IPS-20b (cell line): ENCODE measurements around the gene RHO.

ENCODE experiments used
- H3K27ac ChIP-seq: one replicate; pipeline ENCODE4 v1.5.1; 2013; ENCODE audit warnings: low read length
- H3K27me3 ChIP-seq: 2 replicates; pipeline ENCODE4 v1.6.1; 2013; ENCODE audit warnings: mild to moderate bottlenecking, low read length, inconsistent platforms; ENCODE audit not compliant: insufficient read depth
- H3K36me3 ChIP-seq: 2 replicates; pipeline ENCODE4 v1.6.1; 2013; ENCODE audit warnings: low read depth, mild to moderate bottlenecking, inconsistent platforms, low read length, moderate library complexity; ENCODE audit not compliant: insufficient read depth
- H3K4me1 ChIP-seq: 2 replicates; pipeline ENCODE4 v1.6.1; 2013; ENCODE audit warnings: mild to moderate bottlenecking, control low read depth, inconsistent platforms, low read length, moderate library complexity; ENCODE audit not compliant: insufficient read depth
- H3K4me3 ChIP-seq: 2 replicates; pipeline ENCODE4 v1.5.1; 2013; ENCODE audit warnings: mild to moderate bottlenecking, low read length, inconsistent platforms
- H3K9ac ChIP-seq: 2 replicates; pipeline ENCODE4 v1.6.1; 2013; ENCODE audit warnings: low read depth, mild to moderate bottlenecking, inconsistent platforms, low read length, moderate library complexity
- H3K9me3 ChIP-seq: 2 replicates; pipeline ENCODE4 v1.6.1; 2013; ENCODE audit warnings: mild to moderate bottlenecking, low read depth, low read length, inconsistent platforms; ENCODE audit not compliant: insufficient read depth

The RHO gene

DNA sequence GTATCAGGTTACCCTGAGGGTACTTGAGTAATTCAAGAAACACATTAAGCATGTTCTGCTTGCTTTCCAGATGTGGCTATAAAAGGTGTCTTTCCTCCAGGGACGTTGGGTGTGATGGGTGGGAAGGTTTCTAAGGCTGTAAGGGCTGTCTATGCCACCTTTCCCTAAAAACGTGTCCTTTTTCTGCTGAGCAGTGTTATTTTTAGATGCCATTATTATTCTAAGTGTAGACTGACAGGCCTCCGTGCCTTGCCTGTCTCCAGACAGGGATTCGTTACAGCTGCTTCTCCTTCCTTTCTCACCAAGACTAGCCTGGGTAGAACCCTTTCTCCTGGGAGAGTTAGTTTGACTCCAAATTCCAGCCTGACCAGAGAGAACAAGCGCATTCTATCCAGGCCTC is 26.8 kb upstream of the RHO start:
- Histone ChIP-seq H3K27me3 (no peaks in the 10 kb centered on the region), H3K9ac (no peak overlapping the region), H3K4me1 (no peaks in the 10 kb centered on the region)

DNA sequence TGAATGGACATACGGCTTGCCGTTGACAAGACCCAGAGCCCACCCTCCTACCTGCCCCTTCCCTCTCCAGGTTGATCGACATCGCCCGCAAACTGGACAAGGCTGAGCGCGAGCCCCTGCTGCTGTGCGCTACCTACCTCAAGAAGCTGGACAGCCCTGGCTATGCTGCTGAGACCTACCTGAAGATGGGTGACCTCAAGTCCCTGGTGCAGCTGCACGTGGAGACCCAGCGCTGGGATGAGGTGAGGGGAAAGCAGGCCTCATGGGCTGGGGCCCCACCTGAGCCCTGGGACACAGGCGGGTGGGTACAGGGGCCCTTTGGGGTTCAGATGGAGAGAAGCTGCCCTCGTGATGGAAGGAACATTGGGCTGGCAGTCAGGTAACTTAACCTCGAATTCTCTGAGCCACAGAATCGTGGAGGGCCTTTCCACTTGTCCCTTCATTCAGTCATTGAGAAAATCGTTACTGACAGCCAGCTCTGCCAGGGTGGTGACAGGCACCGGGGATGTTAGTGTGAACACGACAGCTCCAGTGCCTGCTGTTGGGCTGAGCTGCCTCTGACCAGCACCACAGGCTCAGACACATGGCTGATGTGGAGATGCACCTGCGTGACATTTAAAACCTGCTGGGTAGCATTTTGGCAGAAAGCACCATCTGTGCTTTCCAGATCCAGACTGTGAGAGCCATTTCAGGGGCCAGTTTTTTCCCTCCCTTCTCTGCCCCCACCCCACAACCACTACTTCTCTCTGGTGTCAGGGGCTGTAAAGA is 25.6 kb upstream of the RHO start:
- H3K4me1 ChIP-seq: no peaks in the 10 kb centered on the region
- H3K4me3 ChIP-seq: no peak overlapping the region
- no peaks in the 10 kb centered on the region for H3K9me3 ChIP-seq
- H3K36me3 ChIP-seq: peaks cover 37% of the 10 kb centered on the region
- H3K9ac ChIP-seq: no peak overlapping the region
- H3K27ac ChIP-seq: no peak overlapping the region
- H3K27me3 ChIP-seq: no peaks in the 10 kb centered on the region

More for the DNA sequence above, 26.8 kb upstream of the RHO start:
- H3K36me3 ChIP-seq: peaks cover 43% of the 10 kb centered on the region
- no peak overlapping the region for H3K27ac ChIP-seq
- no peak overlapping the region for H3K4me3 ChIP-seq
- H3K9me3 ChIP-seq: no peaks in the 10 kb centered on the region

DNA sequence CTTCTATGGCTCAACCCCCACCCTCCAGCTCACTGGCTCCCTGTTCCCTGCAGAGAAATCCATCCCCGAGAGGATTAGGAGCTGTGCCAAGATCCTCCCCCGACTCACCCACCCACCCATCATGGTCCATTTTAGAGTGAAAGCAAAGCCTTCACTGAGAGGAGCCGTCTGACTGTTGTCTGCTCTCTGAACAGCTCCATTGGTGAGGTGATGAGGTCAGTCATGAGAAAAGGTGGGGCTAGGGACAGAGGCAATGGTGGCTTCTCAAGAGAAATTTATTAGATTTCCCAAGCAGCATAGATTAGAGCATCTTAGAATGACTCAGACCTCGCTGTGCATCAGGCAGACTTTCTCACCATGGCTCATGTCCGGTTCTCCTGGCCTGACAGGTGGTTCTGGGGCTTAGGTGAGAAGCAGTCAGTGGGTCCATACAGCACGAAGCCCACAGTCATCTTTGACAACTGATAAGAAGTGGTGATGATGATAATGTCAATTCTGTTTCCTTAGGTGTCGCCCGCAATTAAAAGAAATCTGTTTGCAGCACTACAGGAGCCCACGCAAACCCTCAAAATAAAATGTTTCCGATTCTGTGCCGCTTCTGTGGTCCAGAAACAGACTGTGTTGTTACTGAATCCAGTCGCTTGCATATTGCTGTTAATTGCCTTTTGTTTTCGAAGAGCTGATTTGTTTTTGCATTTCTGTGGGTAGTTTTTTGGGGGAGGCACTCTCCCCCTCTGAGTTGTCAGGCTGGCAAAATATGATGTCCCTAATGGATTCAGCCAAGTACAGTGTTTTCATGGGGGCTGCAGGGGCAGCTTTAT is 24.8 kb upstream of the RHO start:
- Histone ChIP-seq H3K27me3 (no peaks in the 10 kb centered on the region), H3K4me1 (no peaks in the 10 kb centered on the region), H3K9me3 (no peaks in the 10 kb centered on the region), H3K36me3 (peaks cover 41% of the 10 kb centered on the region), H3K27ac (no peak overlapping the region), H3K9ac (no peak overlapping the region), H3K4me3 (no peak overlapping the region)

DNA sequence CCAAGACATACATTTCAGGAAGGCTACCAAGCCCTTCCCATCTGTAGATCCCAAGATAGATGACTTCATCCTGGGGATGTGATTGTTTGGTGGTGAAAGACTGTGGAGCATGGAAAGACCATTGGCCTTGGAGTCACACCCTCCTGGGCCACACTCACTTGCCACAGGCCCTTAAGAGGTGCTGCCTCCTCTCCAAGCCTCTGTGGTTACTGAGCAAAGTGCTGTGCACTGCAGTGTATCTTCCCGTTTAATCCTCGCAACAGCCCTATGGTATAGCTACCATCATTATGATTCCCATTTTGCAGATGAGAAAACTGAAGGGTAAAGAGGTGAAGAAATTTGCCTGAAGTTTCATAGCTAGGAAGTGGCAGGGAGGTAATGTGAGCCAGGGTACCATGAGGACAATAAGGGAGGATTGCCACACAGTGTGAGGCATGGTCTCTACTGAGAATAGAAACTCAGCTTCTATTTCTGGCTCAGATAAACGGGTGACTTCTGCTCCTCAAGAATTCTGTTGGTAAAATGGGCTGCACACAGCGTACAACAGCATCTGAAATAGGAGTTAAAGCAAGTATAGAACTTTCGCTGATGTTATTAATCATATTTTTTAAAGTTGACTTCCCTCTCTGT is 23.9 kb upstream of the RHO start:
- peaks cover 41% of the 10 kb centered on the region for H3K36me3 ChIP-seq
- H3K4me1 ChIP-seq: no peaks in the 10 kb centered on the region
- H3K9ac ChIP-seq: no peak overlapping the region
- H3K9me3 ChIP-seq: no peaks in the 10 kb centered on the region
- H3K4me3 ChIP-seq: no peak overlapping the region
- H3K27me3 ChIP-seq: no peaks in the 10 kb centered on the region
- no peak overlapping the region for H3K27ac ChIP-seq

DNA sequence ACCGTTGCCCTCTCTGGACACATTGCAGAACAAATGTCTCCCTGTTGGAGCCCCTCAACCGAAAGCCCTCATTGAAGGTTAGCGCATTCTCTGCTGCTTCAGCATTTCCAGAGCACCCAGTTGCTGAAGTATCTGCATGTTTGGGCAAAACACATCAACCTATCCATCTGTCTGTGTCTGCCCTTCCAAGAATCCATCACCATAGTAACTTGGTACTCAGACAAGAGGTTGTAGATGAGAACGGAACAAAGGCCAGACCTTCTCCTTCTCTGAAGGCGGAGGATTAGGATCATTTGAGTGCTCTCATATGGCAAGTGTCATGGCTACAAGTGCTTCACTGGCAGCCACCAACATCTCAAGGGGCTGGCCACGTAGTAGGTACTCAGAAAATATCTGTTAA is 23.1 kb upstream of the RHO start:
- Histone ChIP-seq H3K27me3 (no peaks in the 10 kb centered on the region), H3K36me3 (peaks cover 35% of the 10 kb centered on the region), H3K9me3 (no peaks in the 10 kb centered on the region), H3K27ac (no peak overlapping the region), H3K4me1 (no peaks in the 10 kb centered on the region), H3K9ac (no peak overlapping the region), H3K4me3 (no peak overlapping the region)

DNA sequence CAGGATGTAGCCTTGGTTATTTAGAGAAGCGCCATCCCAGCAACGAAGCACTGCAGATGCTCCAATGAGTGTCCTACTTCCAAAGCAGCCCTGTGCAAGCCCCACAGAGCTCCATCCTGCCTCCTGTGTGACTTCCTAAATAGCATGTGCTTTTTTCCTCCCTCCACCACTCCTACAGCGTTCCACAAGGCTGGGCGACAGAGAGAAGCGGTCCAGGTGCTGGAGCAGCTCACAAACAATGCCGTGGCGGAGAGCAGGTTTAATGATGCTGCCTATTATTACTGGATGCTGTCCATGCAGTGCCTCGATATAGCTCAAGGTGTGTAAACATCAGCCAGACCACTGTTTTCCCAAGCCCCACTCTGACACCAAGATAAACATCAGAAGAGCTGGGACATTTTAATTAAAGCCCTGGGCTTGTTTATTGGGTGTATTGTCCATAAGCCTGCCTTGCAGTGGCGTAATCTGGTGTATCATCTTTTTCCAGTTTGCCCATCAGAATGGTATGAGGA is 22.2 kb upstream of the RHO start:
- no peak overlapping the region for H3K4me3 ChIP-seq
- H3K9me3 ChIP-seq: no peaks in the 10 kb centered on the region
- no peaks in the 10 kb centered on the region for H3K4me1 ChIP-seq
- H3K36me3 ChIP-seq: peaks cover 35% of the 10 kb centered on the region
- H3K27me3 ChIP-seq: no peaks in the 10 kb centered on the region
- H3K27ac ChIP-seq: no peak overlapping the region
- H3K9ac ChIP-seq: no peak overlapping the region

DNA sequence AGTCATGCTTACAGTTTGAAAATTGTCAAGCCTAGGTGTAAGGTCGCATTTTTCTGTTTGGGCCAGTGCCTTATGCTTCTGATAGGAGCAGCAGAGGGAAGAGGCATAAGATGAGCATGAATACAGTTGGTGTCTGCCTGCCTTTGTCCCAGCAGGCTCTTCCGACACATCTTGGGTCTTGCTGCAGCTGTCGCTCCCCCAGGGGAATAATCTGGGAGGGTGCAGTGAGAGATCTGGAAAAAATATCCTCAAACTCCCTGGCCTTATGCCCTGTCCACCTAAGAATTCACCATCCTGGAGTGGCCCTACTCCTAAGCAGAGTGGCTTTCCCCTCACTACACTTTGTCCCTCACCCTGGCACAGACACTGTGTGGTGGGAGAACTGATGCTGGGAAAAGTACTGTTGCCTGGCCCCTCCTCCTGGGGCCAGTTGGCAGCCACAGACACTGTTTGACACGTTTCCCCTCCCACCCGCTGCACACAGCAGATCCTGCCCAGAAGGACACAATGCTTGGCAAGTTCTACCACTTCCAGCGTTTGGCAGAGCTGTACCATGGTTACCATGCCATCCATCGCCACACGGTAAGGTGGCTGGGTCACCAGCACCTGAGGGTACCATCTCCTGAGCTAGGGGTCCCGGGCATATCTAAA is 21.1 kb upstream of the RHO start:
- no peak overlapping the region for H3K9ac ChIP-seq
- no peaks in the 10 kb centered on the region for H3K4me1 ChIP-seq
- H3K36me3 ChIP-seq: peaks cover 37% of the 10 kb centered on the region
- no peaks in the 10 kb centered on the region for H3K9me3 ChIP-seq
- no peak overlapping the region for H3K4me3 ChIP-seq
- no peaks in the 10 kb centered on the region for H3K27me3 ChIP-seq
- no peak overlapping the region for H3K27ac ChIP-seq

DNA sequence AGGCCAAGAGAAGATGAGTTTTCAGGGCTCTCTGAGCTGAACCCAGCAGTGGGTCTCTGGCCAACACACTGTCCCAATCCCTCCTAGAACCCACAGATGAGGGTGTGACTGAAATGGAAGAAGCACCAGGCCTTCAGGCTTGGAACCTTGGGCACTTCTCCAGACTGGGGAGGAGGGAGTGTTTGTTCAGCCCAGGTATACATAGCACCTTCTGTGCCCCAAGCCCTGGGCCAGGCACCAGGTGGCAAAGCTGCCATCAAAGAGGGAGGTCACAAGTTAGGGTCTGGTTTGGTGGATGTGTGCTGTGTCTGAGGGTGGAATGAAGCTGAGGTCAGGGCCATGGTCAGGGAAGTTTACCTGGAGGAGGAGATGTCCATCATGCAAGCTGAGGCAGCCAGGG is 15.8 kb upstream of the RHO start:
- Histone ChIP-seq H3K4me3 (no peak overlapping the region), H3K9ac (no peak overlapping the region), H3K27ac (no peak overlapping the region), H3K4me1 (no peaks in the 10 kb centered on the region), H3K9me3 (no peaks in the 10 kb centered on the region), H3K27me3 (no peaks in the 10 kb centered on the region), H3K36me3 (peaks cover 8% of the 10 kb centered on the region; the same call in 1 of the 2 replicates)

DNA sequence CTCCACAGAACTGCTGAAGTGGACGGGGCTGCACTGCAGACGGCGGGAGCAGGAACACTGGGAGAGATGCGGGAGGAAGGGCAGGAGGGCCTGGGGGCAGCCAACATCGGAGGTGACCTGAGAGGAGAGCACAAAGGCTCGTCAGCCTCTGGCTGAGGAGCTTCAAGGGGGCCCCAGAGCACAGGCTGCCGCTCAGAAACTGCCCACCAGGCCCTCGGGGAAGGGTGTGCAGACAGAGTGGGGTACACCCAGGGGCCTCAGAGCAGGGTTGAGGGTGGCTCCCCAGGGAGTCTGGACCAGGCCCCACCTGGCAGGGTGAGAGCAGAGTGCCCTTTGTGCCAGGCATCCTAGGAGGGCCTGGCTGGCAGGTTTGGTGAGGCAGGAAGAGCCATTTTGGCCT is 14.7 kb upstream of the RHO start:
- peaks cover 4% of the 10 kb centered on the region; the same call in 1 of the 2 replicates for H3K36me3 ChIP-seq
- H3K4me3 ChIP-seq: no peak overlapping the region
- H3K9ac ChIP-seq: no peak overlapping the region

DNA sequence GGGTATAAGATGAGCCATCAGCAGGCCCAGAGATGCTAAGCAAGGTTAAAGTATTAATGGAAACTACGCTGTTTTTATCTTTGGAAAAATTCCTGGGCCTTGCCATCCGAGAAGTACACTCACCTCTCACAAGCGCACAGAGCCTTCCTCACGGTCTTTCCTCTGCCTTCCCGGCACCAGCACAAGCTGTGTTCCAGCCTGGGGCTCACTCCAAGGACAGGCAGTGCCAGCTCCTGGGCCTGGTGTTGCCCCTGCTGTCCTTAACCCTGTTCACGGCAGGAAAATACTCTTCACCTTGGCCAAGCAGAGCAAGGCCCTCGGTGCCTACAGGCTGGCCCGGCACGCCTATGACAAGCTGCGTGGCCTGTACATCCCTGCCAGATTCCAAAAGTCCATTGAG is 14.3 kb upstream of the RHO start:
- Histone ChIP-seq H3K27ac (no peak overlapping the region), H3K9me3 (no peaks in the 10 kb centered on the region), H3K4me3 (no peak overlapping the region), H3K9ac (no peak overlapping the region), H3K27me3 (no peaks in the 10 kb centered on the region), H3K4me1 (no peaks in the 10 kb centered on the region), H3K36me3 (peaks cover 4% of the 10 kb centered on the region; the same call in 1 of the 2 replicates)

More for the DNA sequence above, 14.7 kb upstream of the RHO start:
- Histone ChIP-seq H3K4me1 (no peaks in the 10 kb centered on the region), H3K9me3 (no peaks in the 10 kb centered on the region), H3K27me3 (no peaks in the 10 kb centered on the region), H3K27ac (no peak overlapping the region)

DNA sequence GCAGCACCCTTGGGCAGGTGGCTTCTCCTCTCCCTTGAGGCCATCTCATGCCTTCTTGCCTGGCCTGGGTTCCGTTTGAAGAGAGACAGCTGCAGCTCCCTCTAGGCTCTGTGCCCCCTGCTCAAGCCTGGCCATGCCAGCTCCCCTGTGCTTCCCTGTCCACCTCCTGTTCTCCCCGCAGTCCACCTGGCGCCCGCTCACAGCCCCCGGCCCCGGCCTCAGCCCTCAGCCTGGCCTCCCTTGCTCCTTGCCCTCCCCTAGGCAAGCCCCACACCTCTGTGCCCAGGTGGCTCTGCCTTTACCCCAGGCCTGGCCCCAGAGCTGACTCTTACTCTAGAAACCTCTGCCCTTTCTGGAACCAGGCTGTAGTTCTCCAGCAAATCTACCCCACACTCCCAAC is 13.9 kb upstream of the RHO start:
- no peak overlapping the region for H3K4me3 ChIP-seq
- H3K4me1 ChIP-seq: no peaks in the 10 kb centered on the region
- H3K27me3 ChIP-seq: no peaks in the 10 kb centered on the region
- H3K27ac ChIP-seq: no peak overlapping the region
- H3K9ac ChIP-seq: no peak overlapping the region
- H3K9me3 ChIP-seq: no peaks in the 10 kb centered on the region
- H3K36me3 ChIP-seq: peaks cover 4% of the 10 kb centered on the region; the same call in 1 of the 2 replicates
